B cell (primary cell): ENCODE measurements around the gene VPS13D.

Experiments
- EZH2 ChIP-seq: IDR thresholded peaks from 2 replicates; pipeline ENCODE4 v1.6.1; 2012; ENCODE audit warnings: borderline replicate concordance, low read depth, mild to moderate bottlenecking, moderate library complexity, low read length; ENCODE audit not compliant: insufficient read depth, poor library complexity, severe bottlenecking
- TF ChIP-seq, protein P1 (sequence below): fragments of 200-600 bp; IDR thresholded peaks from one replicate; pipeline ENCODE4 v1.8.0; 2022; ENCODE audit warnings: antibody characterized with exemption, mild to moderate bottlenecking

DNA sequence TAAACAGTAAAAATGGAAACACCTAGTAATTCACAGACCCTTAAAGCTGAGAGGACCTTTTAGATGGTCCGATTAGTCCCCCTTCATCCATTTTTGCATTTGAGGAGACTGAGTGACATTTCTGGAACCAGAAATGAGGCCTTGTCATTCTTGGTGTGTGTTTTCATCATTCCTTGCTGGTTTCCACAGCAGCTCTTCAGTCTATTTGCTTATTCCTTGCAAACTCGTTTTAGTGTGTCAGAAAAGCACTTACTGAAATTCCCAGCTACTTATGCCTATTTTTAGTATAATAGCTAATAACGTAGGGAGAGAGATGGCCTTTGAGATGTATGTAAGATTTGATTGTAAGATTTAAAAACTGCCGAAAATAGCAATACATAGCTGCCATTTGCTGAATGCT, 70.9 kb downstream of the VPS13D start:
- TF ChIP-seq, protein P1, sequence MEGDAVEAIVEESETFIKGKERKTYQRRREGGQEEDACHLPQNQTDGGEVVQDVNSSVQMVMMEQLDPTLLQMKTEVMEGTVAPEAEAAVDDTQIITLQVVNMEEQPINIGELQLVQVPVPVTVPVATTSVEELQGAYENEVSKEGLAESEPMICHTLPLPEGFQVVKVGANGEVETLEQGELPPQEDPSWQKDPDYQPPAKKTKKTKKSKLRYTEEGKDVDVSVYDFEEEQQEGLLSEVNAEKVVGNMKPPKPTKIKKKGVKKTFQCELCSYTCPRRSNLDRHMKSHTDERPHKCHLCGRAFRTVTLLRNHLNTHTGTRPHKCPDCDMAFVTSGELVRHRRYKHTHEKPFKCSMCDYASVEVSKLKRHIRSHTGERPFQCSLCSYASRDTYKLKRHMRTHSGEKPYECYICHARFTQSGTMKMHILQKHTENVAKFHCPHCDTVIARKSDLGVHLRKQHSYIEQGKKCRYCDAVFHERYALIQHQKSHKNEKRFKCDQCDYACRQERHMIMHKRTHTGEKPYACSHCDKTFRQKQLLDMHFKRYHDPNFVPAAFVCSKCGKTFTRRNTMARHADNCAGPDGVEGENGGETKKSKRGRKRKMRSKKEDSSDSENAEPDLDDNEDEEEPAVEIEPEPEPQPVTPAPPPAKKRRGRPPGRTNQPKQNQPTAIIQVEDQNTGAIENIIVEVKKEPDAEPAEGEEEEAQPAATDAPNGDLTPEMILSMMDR = no peak
- no peak for TF ChIP-seq EZH2
